ENCODE measurements around the gene FSD1L. TPM values are rescaled to one million over a fixed set of nuclear protein-coding genes. Genes with fewer than 3 reads are reported as not detected.

Gene FSD1L
- total and polyA plus RNA-seq, 2 experiments from 2014 or later = 5.2 to 7.1 TPM

GRCh38 chr9:105459336-105459735 is 11.5 kb downstream of the FSD1L start (continued):
- TF ChIP-seq, protein P1, sequence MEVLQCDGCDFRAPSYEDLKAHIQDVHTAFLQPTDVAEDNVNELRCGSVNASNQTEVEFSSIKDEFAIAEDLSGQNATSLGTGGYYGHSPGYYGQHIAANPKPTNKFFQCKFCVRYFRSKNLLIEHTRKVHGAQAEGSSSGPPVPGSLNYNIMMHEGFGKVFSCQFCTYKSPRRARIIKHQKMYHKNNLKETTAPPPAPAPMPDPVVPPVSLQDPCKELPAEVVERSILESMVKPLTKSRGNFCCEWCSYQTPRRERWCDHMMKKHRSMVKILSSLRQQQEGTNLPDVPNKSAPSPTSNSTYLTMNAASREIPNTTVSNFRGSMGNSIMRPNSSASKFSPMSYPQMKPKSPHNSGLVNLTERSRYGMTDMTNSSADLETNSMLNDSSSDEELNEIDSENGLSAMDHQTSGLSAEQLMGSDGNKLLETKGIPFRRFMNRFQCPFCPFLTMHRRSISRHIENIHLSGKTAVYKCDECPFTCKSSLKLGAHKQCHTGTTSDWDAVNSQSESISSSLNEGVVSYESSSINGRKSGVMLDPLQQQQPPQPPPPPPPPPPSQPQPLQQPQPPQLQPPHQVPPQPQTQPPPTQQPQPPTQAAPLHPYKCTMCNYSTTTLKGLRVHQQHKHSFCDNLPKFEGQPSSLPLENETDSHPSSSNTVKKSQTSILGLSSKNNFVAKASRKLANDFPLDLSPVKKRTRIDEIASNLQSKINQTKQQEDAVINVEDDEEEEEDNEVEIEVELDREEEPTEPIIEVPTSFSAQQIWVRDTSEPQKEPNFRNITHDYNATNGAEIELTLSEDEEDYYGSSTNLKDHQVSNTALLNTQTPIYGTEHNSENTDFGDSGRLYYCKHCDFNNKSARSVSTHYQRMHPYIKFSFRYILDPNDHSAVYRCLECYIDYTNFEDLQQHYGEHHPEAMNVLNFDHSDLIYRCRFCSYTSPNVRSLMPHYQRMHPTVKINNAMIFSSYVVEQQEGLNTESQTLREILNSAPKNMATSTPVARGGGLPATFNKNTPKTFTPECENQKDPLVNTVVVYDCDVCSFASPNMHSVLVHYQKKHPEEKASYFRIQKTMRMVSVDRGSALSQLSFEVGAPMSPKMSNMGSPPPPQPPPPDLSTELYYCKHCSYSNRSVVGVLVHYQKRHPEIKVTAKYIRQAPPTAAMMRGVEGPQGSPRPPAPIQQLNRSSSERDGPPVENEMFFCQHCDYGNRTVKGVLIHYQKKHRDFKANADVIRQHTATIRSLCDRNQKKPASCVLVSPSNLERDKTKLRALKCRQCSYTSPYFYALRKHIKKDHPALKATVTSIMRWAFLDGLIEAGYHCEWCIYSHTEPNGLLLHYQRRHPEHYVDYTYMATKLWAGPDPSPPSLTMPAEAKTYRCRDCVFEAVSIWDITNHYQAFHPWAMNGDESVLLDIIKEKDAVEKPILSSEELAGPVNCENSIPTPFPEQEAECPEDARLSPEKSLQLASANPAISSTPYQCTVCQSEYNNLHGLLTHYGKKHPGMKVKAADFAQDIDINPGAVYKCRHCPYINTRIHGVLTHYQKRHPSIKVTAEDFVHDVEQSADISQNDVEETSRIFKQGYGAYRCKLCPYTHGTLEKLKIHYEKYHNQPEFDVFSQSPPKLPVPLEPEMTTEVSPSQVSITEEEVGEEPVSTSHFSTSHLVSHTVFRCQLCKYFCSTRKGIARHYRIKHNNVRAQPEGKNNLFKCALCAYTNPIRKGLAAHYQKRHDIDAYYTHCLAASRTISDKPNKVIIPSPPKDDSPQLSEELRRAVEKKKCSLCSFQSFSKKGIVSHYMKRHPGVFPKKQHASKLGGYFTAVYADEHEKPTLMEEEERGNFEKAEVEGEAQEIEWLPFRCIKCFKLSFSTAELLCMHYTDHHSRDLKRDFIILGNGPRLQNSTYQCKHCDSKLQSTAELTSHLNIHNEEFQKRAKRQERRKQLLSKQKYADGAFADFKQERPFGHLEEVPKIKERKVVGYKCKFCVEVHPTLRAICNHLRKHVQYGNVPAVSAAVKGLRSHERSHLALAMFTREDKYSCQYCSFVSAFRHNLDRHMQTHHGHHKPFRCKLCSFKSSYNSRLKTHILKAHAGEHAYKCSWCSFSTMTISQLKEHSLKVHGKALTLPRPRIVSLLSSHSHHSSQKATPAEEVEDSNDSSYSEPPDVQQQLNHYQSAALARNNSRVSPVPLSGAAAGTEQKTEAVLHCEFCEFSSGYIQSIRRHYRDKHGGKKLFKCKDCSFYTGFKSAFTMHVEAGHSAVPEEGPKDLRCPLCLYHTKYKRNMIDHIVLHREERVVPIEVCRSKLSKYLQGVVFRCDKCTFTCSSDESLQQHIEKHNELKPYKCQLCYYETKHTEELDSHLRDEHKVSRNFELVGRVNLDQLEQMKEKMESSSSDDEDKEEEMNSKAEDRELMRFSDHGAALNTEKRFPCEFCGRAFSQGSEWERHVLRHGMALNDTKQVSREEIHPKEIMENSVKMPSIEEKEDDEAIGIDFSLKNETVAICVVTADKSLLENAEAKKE (CRISPR knock-in tag; IDR thresholded peaks at IDR 0.05) = no peak
- TF ChIP-seq ZNF114 (CRISPR knock-in tag; IDR thresholded peaks at IDR 0.05) = no peak

- H3K36me3 Mint-ChIP-seq (ENCODE audit: low read depth) = peaks cover 28% of the 10 kb centered on the region; the same call in 2 of the 3 replicates
- H4K20me1 ChIP-seq (replicated peaks; ENCODE audit: insufficient read depth) = no peaks in the 10 kb centered on the region
- no peaks in the 10 kb centered on the region for H3K9me2 ChIP-seq (ENCODE audit: insufficient read depth)
- H3K36me3 ChIP-seq (ENCODE audit: insufficient read depth) = no peaks in the 10 kb centered on the region
- no peak overlapping the region for H2AFZ ChIP-seq
- H3K4me3 Mint-ChIP-seq = no peak overlapping the region
- H3K27ac Mint-ChIP-seq = no peak overlapping the region
- no peaks in the 10 kb centered on the region for H3K4me1 Mint-ChIP-seq
- H3K4me2 ChIP-seq = no peak overlapping the region
- H3K4me3 ChIP-seq = no peak overlapping the region
- no peaks in the 10 kb centered on the region for H3K9me3 Mint-ChIP-seq
- H3F3A ChIP-seq (replicated peaks; ENCODE audit: low read depth) = no peaks in the 10 kb centered on the region
- no peak overlapping the region for H3K27ac ChIP-seq (ENCODE audit: low read depth)
- no peaks in the 10 kb centered on the region for H3K27me3 ChIP-seq (ENCODE audit: insufficient read depth)
- ATAC-seq = no peak
- no peaks in the 10 kb centered on the region for H3K27me3 Mint-ChIP-seq (ENCODE audit: insufficient read depth, low read depth, poor library complexity)
- no peaks in the 10 kb centered on the region for H3K79me2 ChIP-seq (replicated peaks; ENCODE audit: insufficient read depth)
- H3K4me1 ChIP-seq (ENCODE audit: insufficient read depth) = no peaks in the 10 kb centered on the region
- DNase-seq (ENCODE audit: low spot score) = no peak
- no peak for TF ChIP-seq STAT1 (IDR thresholded peaks at IDR 0.05; ENCODE audit: unreplicated experiment)
- TF ChIP-seq, protein P2, sequence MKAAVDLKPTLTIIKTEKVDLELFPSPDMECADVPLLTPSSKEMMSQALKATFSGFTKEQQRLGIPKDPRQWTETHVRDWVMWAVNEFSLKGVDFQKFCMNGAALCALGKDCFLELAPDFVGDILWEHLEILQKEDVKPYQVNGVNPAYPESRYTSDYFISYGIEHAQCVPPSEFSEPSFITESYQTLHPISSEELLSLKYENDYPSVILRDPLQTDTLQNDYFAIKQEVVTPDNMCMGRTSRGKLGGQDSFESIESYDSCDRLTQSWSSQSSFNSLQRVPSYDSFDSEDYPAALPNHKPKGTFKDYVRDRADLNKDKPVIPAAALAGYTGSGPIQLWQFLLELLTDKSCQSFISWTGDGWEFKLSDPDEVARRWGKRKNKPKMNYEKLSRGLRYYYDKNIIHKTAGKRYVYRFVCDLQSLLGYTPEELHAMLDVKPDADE (IDR thresholded peaks at IDR 0.05) = no peak
- no peak for TF ChIP-seq REST (IDR thresholded peaks at IDR 0.05; ENCODE audit: unreplicated experiment)
- TF ChIP-seq JUNB (IDR thresholded peaks at IDR 0.05; ENCODE audit: unreplicated experiment) = no peak
- TF ChIP-seq CTCF (conservative IDR thresholded peaks at IDR 0.05; ENCODE audit: low read depth in 2 of 2) = no peak
- no peak for TF ChIP-seq POLR2AphosphoS5 (IDR thresholded peaks at IDR 0.05; ENCODE audit: low read depth)
- TF ChIP-seq CREB1 (CRISPR knock-in tag; IDR thresholded peaks at IDR 0.05; ENCODE audit: low read depth) = no peak
- TF ChIP-seq ZNF114 (CRISPR knock-in tag; IDR thresholded peaks at IDR 0.05) = no peak
These were observed 19.1 kb downstream of the FSD1L start for GRCh38 chr9:105466898-105467455.
